IMR-90 (cell line): ENCODE data around the gene NDUFAF4. TPM values are rescaled to one million over a fixed set of nuclear protein-coding genes. Genes with fewer than 3 reads are reported as not detected.

Experiments used
- ATAC-seq: fragments of 200-7000 bp; cut with Tn5 transposase; 2 replicates; pipeline ENCODE4 v1.9.1; 2020; ENCODE audit warnings: low read depth, mild to moderate bottlenecking, moderate library complexity
- BruUV-seq: library from RNA; stranded (reverse); fragments of 400-500 nt; replicated peaks from 2 replicates; lab custom pipeline; 2021; lab: Mats Ljungman, UMichigan
- CTCF ChIA-PET: fragments of 300-600 bp; formaldehyde crosslinking; extraction: SDS; loops from one replicate; lab custom pipeline; 2021; ENCODE audit warnings: antibody characterized with exemption; lab: Yijun Ruan, JAX
- POLR2A ChIA-PET: fragments of 300-600 bp; sonication (Branson Sonifier 250); formaldehyde crosslinking; loops from one replicate; lab custom pipeline; 2022; ENCODE audit warnings: antibody characterized with exemption; ENCODE audit not compliant: unreplicated experiment; lab: Charles Lee
- DNase-seq: peaks from one replicate; pipeline ENCODE4 v3.0.0; 2013
- H2AFZ ChIP-seq: replicated peaks from 2 replicates; pipeline ENCODE3; 2013; ENCODE audit warnings: low read length, mild to moderate bottlenecking; ENCODE audit not compliant: poor library complexity
- H2AK5ac ChIP-seq: 2 replicates; pipeline ENCODE4 v1.6.1; 2013; ENCODE audit warnings: low read depth, low read length, inconsistent platforms
- H2AK9ac ChIP-seq: replicated peaks from 2 replicates; pipeline ENCODE3; 2013; ENCODE audit warnings: mild to moderate bottlenecking, low read depth, low read length, moderate library complexity; ENCODE audit not compliant: poor library complexity
- H2BK120ac ChIP-seq: 2 replicates; pipeline ENCODE4 v1.6.1; 2013; ENCODE audit warnings: low read depth, low read length, inconsistent platforms
- H2BK15ac ChIP-seq: 3 replicates; pipeline ENCODE4 v1.6.1; 2013; ENCODE audit warnings: low read depth, low read length, inconsistent platforms
- H2BK20ac ChIP-seq: 2 replicates; pipeline ENCODE4 v1.6.1; 2013; ENCODE audit warnings: low read depth, mild to moderate bottlenecking, inconsistent platforms, low read length, moderate library complexity
- H2BK5ac ChIP-seq: 2 replicates; pipeline ENCODE4 v1.6.1; 2013; ENCODE audit warnings: mild to moderate bottlenecking, low read depth, low read length, inconsistent platforms; ENCODE audit not compliant: poor library complexity, severe bottlenecking
- H3K14ac ChIP-seq: replicated peaks from 2 replicates; pipeline ENCODE4 v1.6.1; 2013; ENCODE audit warnings: low read depth, low read length, inconsistent platforms
- H3K18ac ChIP-seq: 2 replicates; pipeline ENCODE4 v1.6.1; 2013; ENCODE audit warnings: low read depth, low read length, control low read depth
- H3K23ac ChIP-seq: 2 replicates; pipeline ENCODE4 v1.6.1; 2013; ENCODE audit warnings: low read depth, low read length, inconsistent platforms
- H3K27ac ChIP-seq: 2 replicates; pipeline ENCODE4 v1.5.1; 2013; ENCODE audit warnings: mild to moderate bottlenecking, control low read depth, low read length; ENCODE audit not compliant: insufficient read depth
- H3K27me3 ChIP-seq: 2 replicates; pipeline ENCODE4 v1.6.1; 2013; ENCODE audit warnings: low read length; ENCODE audit not compliant: control insufficient read depth, insufficient read depth
- H3K36me3 ChIP-seq: 2 replicates; pipeline ENCODE4 v1.6.1; 2013; ENCODE audit warnings: low read length, mixed read lengths; ENCODE audit not compliant: control insufficient read depth, insufficient read depth
- H3K4ac ChIP-seq: 2 replicates; pipeline ENCODE4 v1.6.1; 2013; ENCODE audit warnings: low read depth, low read length, inconsistent platforms
- H3K4me1 ChIP-seq: 2 replicates; pipeline ENCODE4 v1.6.1; 2013; ENCODE audit warnings: low read length, mixed read lengths; ENCODE audit not compliant: control insufficient read depth, insufficient read depth
- H3K4me2 ChIP-seq: 2 replicates; pipeline ENCODE4 v1.6.1; 2013; ENCODE audit warnings: low read depth, mild to moderate bottlenecking, control low read depth, low read length, moderate library complexity
- H3K4me3 ChIP-seq: 2 replicates; pipeline ENCODE4 v1.5.1; 2013; ENCODE audit warnings: low read depth, mild to moderate bottlenecking, control low read depth, low read length, moderate library complexity; ENCODE audit not compliant: insufficient read depth
- H3K56ac ChIP-seq: 2 replicates; pipeline ENCODE4 v1.6.1; 2013; ENCODE audit warnings: low read length, inconsistent platforms; ENCODE audit not compliant: insufficient read depth; ENCODE audit errors: extremely low read depth
- H3K79me1 ChIP-seq, 2 experiments: 2 replicates each; pipeline ENCODE4 v1.6.1; 2013; ENCODE audit warnings: low read length in 2 of 2, inconsistent platforms in 1 of 2, low read depth in 1 of 2
- H3K9ac ChIP-seq: 2 replicates; pipeline ENCODE4 v1.6.1; 2013; ENCODE audit warnings: low read depth, low read length, control low read depth
- H3K9me1 ChIP-seq: 2 replicates; pipeline ENCODE4 v1.6.1; 2013; ENCODE audit warnings: low read length, inconsistent platforms; ENCODE audit not compliant: insufficient read depth
- H3K9me3 ChIP-seq: 2 replicates; pipeline ENCODE4 v1.6.1; 2013; ENCODE audit warnings: low read length; ENCODE audit not compliant: control insufficient read depth, insufficient read depth
- H4K20me1 ChIP-seq: 2 replicates; pipeline ENCODE4 v1.6.1; 2013; ENCODE audit warnings: low read length, inconsistent platforms; ENCODE audit not compliant: insufficient read depth
- H4K5ac ChIP-seq: 2 replicates; pipeline ENCODE4 v1.6.1; 2013; ENCODE audit warnings: mild to moderate bottlenecking, low read depth, low read length, control low read depth
- H4K8ac ChIP-seq, 2 experiments: 2 replicates each; pipeline ENCODE4 v1.6.1; 2013; ENCODE audit warnings: low read depth in 2 of 2, low read length in 2 of 2, control low read depth in 1 of 2, inconsistent platforms in 1 of 2
- H4K91ac ChIP-seq: 2 replicates; pipeline ENCODE4 v1.6.1; 2013; ENCODE audit warnings: low read depth, low read length, inconsistent platforms; ENCODE audit not compliant: insufficient read depth
- BHLHE40 ChIP-seq: fragments of 150-350 bp; IDR thresholded peaks from 2 replicates; pipeline ENCODE4 v1.6.1; 2016; ENCODE audit warnings: mild to moderate bottlenecking, low read depth, low read length
- CEBPB ChIP-seq: IDR thresholded peaks from 2 replicates; pipeline ENCODE4 v1.6.1; 2012; ENCODE audit warnings: low read depth, low read length, improper control_type of control experiment
- CHD1 ChIP-seq: IDR thresholded peaks from 2 replicates; pipeline ENCODE4 v1.6.1; 2012; ENCODE audit warnings: low read depth, low read length, improper control_type of control experiment
- FOS ChIP-seq: fragments of 150-350 bp; IDR thresholded peaks from 2 replicates; pipeline ENCODE4 v1.6.1; 2016; ENCODE audit warnings: low read depth, low read length
- MXI1 ChIP-seq: IDR thresholded peaks from 2 replicates; pipeline ENCODE4 v1.6.1; 2012; ENCODE audit warnings: low read depth, mild to moderate bottlenecking, low read length, moderate library complexity, borderline replicate concordance
- NFE2L2 ChIP-seq: fragments of 150-350 bp; IDR thresholded peaks from 2 replicates; pipeline ENCODE4 v1.6.1; 2016; ENCODE audit warnings: low read depth, mild to moderate bottlenecking, low read length
- POLR2A ChIP-seq: IDR thresholded peaks from 2 replicates; pipeline ENCODE4 v1.6.1; 2012; ENCODE audit warnings: mild to moderate bottlenecking, low read depth, low read length
- RAD21 ChIP-seq: IDR thresholded peaks from 2 replicates; pipeline ENCODE4 v1.6.1; 2012; ENCODE audit warnings: low read length, improper control_type of control experiment
- RCOR1 ChIP-seq: IDR thresholded peaks from 2 replicates; pipeline ENCODE4 v1.6.1; 2012; ENCODE audit warnings: mild to moderate bottlenecking, low read length, improper control_type of control experiment; ENCODE audit not compliant: insufficient replicate concordance
- RFX5 ChIP-seq: IDR thresholded peaks from 2 replicates; pipeline ENCODE4 v1.8.0; 2012; ENCODE audit warnings: low read depth, mild to moderate bottlenecking, low read length, moderate library complexity
- WGBS, 2 experiments: methylation state at CpG; one replicate each; pipeline versions ENCODE4 v1.1.5 to v1.1.7; 2013; ENCODE audit warnings: missing lambda C conversion rate in 2 of 2; ENCODE audit not compliant: insufficient read length in 1 of 2; ENCODE audit errors: extremely low coverage in 2 of 2; 5-methylcytosine and 5-hydroxymethylcytosine counted together
- dilution Hi-C: fragments of 300-500 bp; cut with HindIII; formaldehyde crosslinking; loops from one replicate; pipeline ENCODE4 v1.14.3; 2018; ENCODE audit warnings: low sequenced_read_pairs; ENCODE audit not compliant: unreplicated experiment
- in situ Hi-C: fragments of 300-500 bp; cut with MboI; formaldehyde crosslinking; loops from 3 replicates; pipeline ENCODE4 v1.14.3; 2019; ENCODE audit warnings: low sequenced_read_pairs, inconsistent platforms, mixed read lengths
- intact Hi-C: fragments of 100-400 bp; cut with micrococcal nuclease; formaldehyde crosslinking; loops from 2 replicates; pipeline ENCODE4 v1.10.0; 2022
- polyA plus RNA-seq, 3 experiments: library from polyadenylated mRNA; depleted of rRNA; stranded (reverse); fragments of >200 nt; gene quantifications; 2 replicates each; pipeline ENCODE4 v1.2.3, GENCODE V29; 2012; ENCODE audit warnings: low replicate concordance in 1 of 3
- total RNA-seq: library from RNA; depleted of rRNA; stranded (reverse); fragments of >200 nt; gene quantifications from 2 replicates; pipeline ENCODE4 v1.2.3, GENCODE V29; 2012
- TF ChIP-seq, protein P1 (sequence below): conservative IDR thresholded peaks from 2 replicates; pipeline ENCODE4 v1.5.1; 2012; ENCODE audit warnings: mild to moderate bottlenecking, low read depth, low read length, improper control_type of control experiment
- TF ChIP-seq, protein P2 (sequence below): fragments of 150-350 bp; IDR thresholded peaks from 2 replicates; pipeline ENCODE4 v1.6.1; 2016; ENCODE audit warnings: low read depth, mild to moderate bottlenecking, low read length, moderate library complexity, borderline replicate concordance
- TF ChIP-seq, protein P3 (sequence below): fragments of 150-350 bp; IDR thresholded peaks from 2 replicates; pipeline ENCODE4 v1.6.1; 2017; ENCODE audit warnings: mild to moderate bottlenecking, antibody characterized with exemption, low read length, low read depth

NDUFAF4 gene
- total and polyA plus RNA-seq, 2 of the 4 experiments (the other 2 are of a cell fraction) = 6.3 to 13.4 TPM

DNA sequence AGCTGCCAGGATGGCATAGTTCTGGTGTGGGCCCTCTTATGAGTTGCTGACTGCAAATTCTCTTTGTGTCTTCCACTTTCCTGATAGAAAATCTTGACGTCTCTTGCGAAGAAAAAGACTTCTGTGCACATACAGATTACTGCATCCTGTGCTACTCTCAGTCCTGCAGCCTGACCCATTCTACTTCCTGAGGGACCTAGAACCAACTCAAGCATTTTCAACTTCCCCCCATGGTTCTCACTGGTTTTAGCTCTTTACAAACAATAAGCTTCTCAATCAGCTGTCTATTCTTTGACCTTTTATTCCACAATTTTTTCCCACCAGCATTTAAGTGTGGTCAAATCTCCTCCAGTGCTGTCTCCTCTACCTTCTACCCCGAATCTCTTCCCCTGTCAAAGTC is 13.5 kb upstream of the NDUFAF4 start:
- no peak overlapping the region for H2BK120ac ChIP-seq
- no peak overlapping the region for H3K56ac ChIP-seq
- no peak overlapping the region for H3K9ac ChIP-seq
- POLR2A ChIA-PET = no interaction called here
- no peak overlapping the region for H2AK5ac ChIP-seq
- TF ChIP-seq RCOR1 = no peak
- no peak for TF ChIP-seq CEBPB
- no peak for TF ChIP-seq RFX5
- TF ChIP-seq, protein P1, sequence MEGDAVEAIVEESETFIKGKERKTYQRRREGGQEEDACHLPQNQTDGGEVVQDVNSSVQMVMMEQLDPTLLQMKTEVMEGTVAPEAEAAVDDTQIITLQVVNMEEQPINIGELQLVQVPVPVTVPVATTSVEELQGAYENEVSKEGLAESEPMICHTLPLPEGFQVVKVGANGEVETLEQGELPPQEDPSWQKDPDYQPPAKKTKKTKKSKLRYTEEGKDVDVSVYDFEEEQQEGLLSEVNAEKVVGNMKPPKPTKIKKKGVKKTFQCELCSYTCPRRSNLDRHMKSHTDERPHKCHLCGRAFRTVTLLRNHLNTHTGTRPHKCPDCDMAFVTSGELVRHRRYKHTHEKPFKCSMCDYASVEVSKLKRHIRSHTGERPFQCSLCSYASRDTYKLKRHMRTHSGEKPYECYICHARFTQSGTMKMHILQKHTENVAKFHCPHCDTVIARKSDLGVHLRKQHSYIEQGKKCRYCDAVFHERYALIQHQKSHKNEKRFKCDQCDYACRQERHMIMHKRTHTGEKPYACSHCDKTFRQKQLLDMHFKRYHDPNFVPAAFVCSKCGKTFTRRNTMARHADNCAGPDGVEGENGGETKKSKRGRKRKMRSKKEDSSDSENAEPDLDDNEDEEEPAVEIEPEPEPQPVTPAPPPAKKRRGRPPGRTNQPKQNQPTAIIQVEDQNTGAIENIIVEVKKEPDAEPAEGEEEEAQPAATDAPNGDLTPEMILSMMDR = no peak
- TF ChIP-seq FOS = no peak
- TF ChIP-seq NFE2L2 = no peak
- TF ChIP-seq MXI1 = no peak
- TF ChIP-seq CHD1 = no peak
- TF ChIP-seq, protein P2, sequence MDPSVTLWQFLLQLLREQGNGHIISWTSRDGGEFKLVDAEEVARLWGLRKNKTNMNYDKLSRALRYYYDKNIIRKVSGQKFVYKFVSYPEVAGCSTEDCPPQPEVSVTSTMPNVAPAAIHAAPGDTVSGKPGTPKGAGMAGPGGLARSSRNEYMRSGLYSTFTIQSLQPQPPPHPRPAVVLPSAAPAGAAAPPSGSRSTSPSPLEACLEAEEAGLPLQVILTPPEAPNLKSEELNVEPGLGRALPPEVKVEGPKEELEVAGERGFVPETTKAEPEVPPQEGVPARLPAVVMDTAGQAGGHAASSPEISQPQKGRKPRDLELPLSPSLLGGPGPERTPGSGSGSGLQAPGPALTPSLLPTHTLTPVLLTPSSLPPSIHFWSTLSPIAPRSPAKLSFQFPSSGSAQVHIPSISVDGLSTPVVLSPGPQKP = no peak
- TF ChIP-seq, protein P3, sequence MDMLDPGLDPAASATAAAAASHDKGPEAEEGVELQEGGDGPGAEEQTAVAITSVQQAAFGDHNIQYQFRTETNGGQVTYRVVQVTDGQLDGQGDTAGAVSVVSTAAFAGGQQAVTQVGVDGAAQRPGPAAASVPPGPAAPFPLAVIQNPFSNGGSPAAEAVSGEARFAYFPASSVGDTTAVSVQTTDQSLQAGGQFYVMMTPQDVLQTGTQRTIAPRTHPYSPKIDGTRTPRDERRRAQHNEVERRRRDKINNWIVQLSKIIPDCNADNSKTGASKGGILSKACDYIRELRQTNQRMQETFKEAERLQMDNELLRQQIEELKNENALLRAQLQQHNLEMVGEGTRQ = no peak
- TF ChIP-seq BHLHE40 = no peak
- TF ChIP-seq POLR2A = no peak
- no peak for TF ChIP-seq RAD21
- no peaks in the 10 kb centered on the region for H3K9me1 ChIP-seq
- no peak overlapping the region for H2AFZ ChIP-seq
- H3K79me1 ChIP-seq = no peaks in the 10 kb centered on the region
- no peak overlapping the region for H4K91ac ChIP-seq
- H2BK15ac ChIP-seq = no peak overlapping the region
- H3K9me3 ChIP-seq = no peaks in the 10 kb centered on the region
- H2AK9ac ChIP-seq = no peak overlapping the region
- H3K4me2 ChIP-seq = no peak overlapping the region
- no peak overlapping the region for H3K27ac ChIP-seq
- H3K14ac ChIP-seq = no peak overlapping the region
- intact Hi-C loops = no loop called here
- H3K4me3 ChIP-seq = no peak overlapping the region
- in situ Hi-C loops = no loop called here
- H4K5ac ChIP-seq = no peak overlapping the region
- CTCF ChIA-PET = interaction anchor here (0.6 kb wide), 1 partner anchor 1566 kb away, joined by 3 read pairs; no protein-coding TSS in a partner anchor
- no TSS peak for BruUV-seq
- H3K23ac ChIP-seq = no peak overlapping the region
- H3K4ac ChIP-seq = no peak overlapping the region
- ATAC-seq (no peak), DNase-seq (no peak)
- no peak overlapping the region for H2BK20ac ChIP-seq
- H3K4me1 ChIP-seq = no peaks in the 10 kb centered on the region
- dilution Hi-C loops = no loop called here
- H3K36me3 ChIP-seq = no peaks in the 10 kb centered on the region
- H4K20me1 ChIP-seq = no peaks in the 10 kb centered on the region
- no peak overlapping the region for H3K18ac ChIP-seq
- peaks cover 16% of the 10 kb centered on the region for H3K27me3 ChIP-seq
- 63% methylated on average over 3 of the region's 3 CpGs; no CpG with 5 or more reads in 1 of the 2 experiments for WGBS, 2 experiments
- H2BK5ac ChIP-seq = no peak overlapping the region
- H4K8ac ChIP-seq = no peak overlapping the region
